Measurements from ENCODE around the gene ZNF408.

- no peak for TF ChIP-seq CTCF (IDR thresholded peaks at IDR 0.05)
- TF ChIP-seq POLR2AphosphoS5 (IDR thresholded peaks at IDR 0.05; ENCODE audit: low read depth, low read length), result no peak
- no peak for TF ChIP-seq REST (IDR thresholded peaks at IDR 0.05; ENCODE audit: insufficient read depth in 1 of 2, low read depth in 2 of 2, low read length in 1 of 2)
Observed at GRCh38 chr11:46680815-46681214, 20.0 kb upstream of the ZNF408 start.

Data from Panc1 (cell line).